WERI-Rb-1 (cell line): ENCODE data around the gene B3GAT1.

ENCODE experiments used
- DNase-seq: peaks from one replicate; pipeline ENCODE4 v3.0.0-alpha.2; 2020
- H3K27ac ChIP-seq: fragments of 250-450 bp; sonication (Bioruptor Pico); 2 replicates; pipeline ENCODE4 v1.5.1; 2020; ENCODE audit warnings: mild to moderate bottlenecking, moderate library complexity
- H3K27me3 ChIP-seq: fragments of 250-450 bp; sonication (Bioruptor Pico); 2 replicates; pipeline ENCODE4 v1.5.1; 2021; ENCODE audit warnings: mild to moderate bottlenecking, low read depth, moderate library complexity; ENCODE audit not compliant: insufficient read depth, severe bottlenecking
- H3K36me3 ChIP-seq: fragments of 250-450 bp; sonication (Bioruptor Pico); 2 replicates; pipeline ENCODE4 v1.5.1; 2020; ENCODE audit warnings: mild to moderate bottlenecking, moderate library complexity
- H3K4me3 ChIP-seq: 2 replicates; pipeline ENCODE4 v1.5.1; 2011; ENCODE audit warnings: low read depth, mild to moderate bottlenecking, control low read depth, low read length
- H3K9me3 ChIP-seq: fragments of 250-450 bp; sonication (Bioruptor Pico); 2 replicates; pipeline ENCODE4 v1.5.1; 2021; ENCODE audit warnings: mild to moderate bottlenecking, moderate library complexity; ENCODE audit not compliant: severe bottlenecking
- CTCF ChIP-seq: IDR thresholded peaks from 2 replicates; pipeline ENCODE4 v1.5.1; 2011; ENCODE audit warnings: low read depth, mild to moderate bottlenecking, control low read depth, inconsistent platforms, low read length

B3GAT1 gene

GRCh38 chr11:134360050-134360835, 51.8 kb downstream of the B3GAT1 start:
- Histone ChIP-seq H3K36me3 (peaks cover 19% of the 10 kb centered on the region), H3K27ac (no peak overlapping the region), H3K9me3 (no peaks in the 10 kb centered on the region), H3K4me3 (no peak overlapping the region), H3K27me3 (no peaks in the 10 kb centered on the region)
- peak; percentile 90 for DNase-seq
- peak; percentile 99 for TF ChIP-seq CTCF

GRCh38 chr11:134359646-134360045, 52.4 kb downstream of the B3GAT1 start:
- peaks cover 18% of the 10 kb centered on the region for H3K36me3 ChIP-seq
- H3K27ac ChIP-seq, result no peak overlapping the region
- H3K9me3 ChIP-seq, result no peaks in the 10 kb centered on the region
- no peaks in the 10 kb centered on the region for H3K27me3 ChIP-seq
- H3K4me3 ChIP-seq, result no peak overlapping the region
- DNase-seq, result no peak
- TF ChIP-seq CTCF, result no peak

GRCh38 chr11:134358856-134359490, 53.1 kb downstream of the B3GAT1 start:
- Histone ChIP-seq H3K9me3 (peaks cover 1% of the 10 kb centered on the region), H3K27me3 (no peaks in the 10 kb centered on the region), H3K4me3 (no peak overlapping the region), H3K36me3 (peaks cover 14% of the 10 kb centered on the region), H3K27ac (no peak overlapping the region)
- no peak for TF ChIP-seq CTCF
- no peak for DNase-seq

GRCh38 chr11:134358165-134358855, 53.7 kb downstream of the B3GAT1 start:
- Histone ChIP-seq H3K4me3 (no peak overlapping the region), H3K27ac (no peak overlapping the region), H3K36me3 (peaks cover 12% of the 10 kb centered on the region), H3K27me3 (no peaks in the 10 kb centered on the region), H3K9me3 (peaks cover 6% of the 10 kb centered on the region)
- TF ChIP-seq CTCF, result no peak
- no peak for DNase-seq

- no peak overlapping the region for H3K4me3 ChIP-seq
- H3K27me3 ChIP-seq, result no peaks in the 10 kb centered on the region
- H3K27ac ChIP-seq, result no peak overlapping the region
- no peak for DNase-seq
- no peak for TF ChIP-seq CTCF
- H3K36me3 ChIP-seq, result peaks cover 15% of the 10 kb centered on the region
- H3K9me3 ChIP-seq, result peaks cover 6% of the 10 kb centered on the region
Observed at GRCh38 chr11:134357545-134357839, 54.5 kb downstream of the B3GAT1 start.
